ENCODE data around the gene CDYL2.
"Not testable (repeated sequence)": the region's sequence is repeated elsewhere in the genome, so short reads cannot be mapped to it uniquely, and the experiment has no call there.

The CDYL2 gene

DNA sequence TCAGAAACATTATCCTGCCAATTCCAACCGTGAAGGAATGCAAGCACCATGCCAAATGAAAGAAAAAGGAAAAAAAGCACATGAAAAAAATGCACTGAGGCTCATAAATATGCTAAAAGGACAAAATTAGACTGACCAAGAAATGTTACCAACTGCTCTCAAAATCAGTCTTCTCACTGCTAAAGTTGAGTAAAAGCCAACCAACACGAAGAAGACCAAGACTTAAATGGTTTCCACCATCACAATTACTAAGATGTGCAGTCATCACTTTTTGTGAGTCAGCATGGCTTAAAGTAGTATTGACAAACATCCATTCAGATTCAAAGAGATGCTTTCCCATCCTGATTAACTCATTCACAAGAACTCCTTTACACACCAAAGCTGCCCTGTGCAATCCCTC is 16.4 kb downstream of the CDYL2 start:
- no peak for TF ChIP-seq MYC (IDR thresholded peaks at IDR 0.05; ENCODE audit: low read depth, low read length)
- no peak for DNase-seq (ENCODE audit: low read depth)
- no peak overlapping the region for H3K4me3 ChIP-seq (ENCODE audit: low read depth, low read length)

GRCh38 chr16:80786561-80786960 is 17.8 kb downstream of the CDYL2 start:
- H3K4me3 ChIP-seq (ENCODE audit: low read depth, low read length); DNase-seq (ENCODE audit: low read depth): not testable (repeated sequence)

DNA sequence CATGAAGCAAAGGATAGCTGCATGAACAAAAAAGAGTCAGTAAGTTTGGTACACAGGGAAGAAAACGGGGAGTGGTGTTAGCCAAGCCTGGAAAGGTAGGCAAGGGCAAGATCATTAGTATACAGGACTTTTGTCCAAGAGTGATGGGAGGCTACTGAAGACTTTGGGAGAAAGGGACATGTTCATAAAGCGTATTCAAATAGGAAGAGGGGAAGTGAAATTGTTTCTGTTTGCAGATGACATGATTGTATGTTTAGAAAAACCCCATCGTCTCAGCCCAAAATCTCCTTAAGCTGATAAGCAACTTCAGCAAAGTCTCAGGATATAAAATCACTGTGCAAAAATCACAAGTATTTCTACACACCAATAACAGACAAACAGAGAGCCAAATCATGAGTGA is 19.4 kb downstream of the CDYL2 start:
- TF ChIP-seq MYC (IDR thresholded peaks at IDR 0.05; ENCODE audit: low read depth, low read length), result no peak
- no peak for TF ChIP-seq POLR2A (IDR thresholded peaks at IDR 0.05; ENCODE audit: extremely low read depth, insufficient read length)
- TF ChIP-seq MAX (IDR thresholded peaks at IDR 0.05; ENCODE audit: low read depth, low read length), result no peak
- TF ChIP-seq, protein P1, sequence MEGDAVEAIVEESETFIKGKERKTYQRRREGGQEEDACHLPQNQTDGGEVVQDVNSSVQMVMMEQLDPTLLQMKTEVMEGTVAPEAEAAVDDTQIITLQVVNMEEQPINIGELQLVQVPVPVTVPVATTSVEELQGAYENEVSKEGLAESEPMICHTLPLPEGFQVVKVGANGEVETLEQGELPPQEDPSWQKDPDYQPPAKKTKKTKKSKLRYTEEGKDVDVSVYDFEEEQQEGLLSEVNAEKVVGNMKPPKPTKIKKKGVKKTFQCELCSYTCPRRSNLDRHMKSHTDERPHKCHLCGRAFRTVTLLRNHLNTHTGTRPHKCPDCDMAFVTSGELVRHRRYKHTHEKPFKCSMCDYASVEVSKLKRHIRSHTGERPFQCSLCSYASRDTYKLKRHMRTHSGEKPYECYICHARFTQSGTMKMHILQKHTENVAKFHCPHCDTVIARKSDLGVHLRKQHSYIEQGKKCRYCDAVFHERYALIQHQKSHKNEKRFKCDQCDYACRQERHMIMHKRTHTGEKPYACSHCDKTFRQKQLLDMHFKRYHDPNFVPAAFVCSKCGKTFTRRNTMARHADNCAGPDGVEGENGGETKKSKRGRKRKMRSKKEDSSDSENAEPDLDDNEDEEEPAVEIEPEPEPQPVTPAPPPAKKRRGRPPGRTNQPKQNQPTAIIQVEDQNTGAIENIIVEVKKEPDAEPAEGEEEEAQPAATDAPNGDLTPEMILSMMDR (IDR thresholded peaks at IDR 0.05; ENCODE audit: low read depth, low read length), result no peak
- DNase-seq (ENCODE audit: low read depth), result no peak

GRCh38 chr16:80778703-80779102 is 25.7 kb downstream of the CDYL2 start:
- DNase-seq (ENCODE audit: low read depth), result no peak
- no peak for TF ChIP-seq MYC (IDR thresholded peaks at IDR 0.05; ENCODE audit: low read depth, low read length)
- no peak for TF ChIP-seq MAX (IDR thresholded peaks at IDR 0.05; ENCODE audit: low read depth, low read length)
- TF ChIP-seq, protein P1 (IDR thresholded peaks at IDR 0.05; ENCODE audit: low read depth, low read length), result no peak
- no peak for TF ChIP-seq POLR2A (IDR thresholded peaks at IDR 0.05; ENCODE audit: extremely low read depth, insufficient read length)
- no peak overlapping the region for H3K4me3 ChIP-seq (ENCODE audit: low read depth, low read length)

More for the DNA sequence above, 19.4 kb downstream of the CDYL2 start:
- H3K4me3 ChIP-seq (ENCODE audit: low read depth, low read length), result no peak overlapping the region

DNA sequence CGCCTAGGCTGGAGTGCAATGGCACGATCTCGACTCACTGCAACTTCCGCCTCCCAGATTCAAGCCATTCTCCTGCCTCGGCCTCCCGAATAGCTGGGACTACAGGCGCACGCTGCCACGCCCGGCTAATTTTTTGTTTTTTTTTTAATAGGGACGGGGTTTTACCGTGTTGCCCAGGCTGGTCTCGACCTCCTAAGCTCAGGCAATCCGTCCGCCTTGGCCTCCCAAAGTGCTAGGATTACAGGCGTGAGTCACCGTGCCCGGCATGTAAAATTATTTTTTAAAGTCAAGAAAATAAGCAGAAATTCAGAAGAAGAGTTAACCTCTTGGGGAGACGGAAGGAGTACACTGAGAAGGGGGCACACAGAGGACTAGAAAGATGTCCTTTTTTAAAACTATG is 27.5 kb downstream of the CDYL2 start:
- H3K4me3 ChIP-seq (ENCODE audit: low read depth, low read length), result no peak overlapping the region
- TF ChIP-seq POLR2A (IDR thresholded peaks at IDR 0.05; ENCODE audit: extremely low read depth, insufficient read length), result no peak
- no peak for TF ChIP-seq MYC (IDR thresholded peaks at IDR 0.05; ENCODE audit: low read depth, low read length)
- TF ChIP-seq MAX (IDR thresholded peaks at IDR 0.05; ENCODE audit: low read depth, low read length), result no peak
- TF ChIP-seq, protein P1 (IDR thresholded peaks at IDR 0.05; ENCODE audit: low read depth, low read length), result no peak
- DNase-seq (ENCODE audit: low read depth), result no peak

DNA sequence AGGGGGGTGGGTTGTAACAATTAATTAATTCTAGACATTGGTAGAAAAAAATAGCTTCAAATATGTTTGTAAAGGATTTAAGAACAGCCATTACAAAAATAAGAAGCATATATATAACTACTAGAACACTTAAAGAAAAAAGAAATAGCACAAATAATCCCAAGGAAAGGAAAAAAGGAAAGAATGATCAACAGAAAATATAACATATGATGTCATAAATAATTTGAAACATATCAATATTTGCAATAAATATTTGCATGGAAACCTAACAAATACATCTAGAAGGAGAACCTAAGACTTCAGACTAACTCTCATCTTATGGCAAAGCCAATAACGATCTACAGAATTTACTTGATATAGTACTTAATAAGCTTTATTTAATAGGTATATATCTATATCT is 28.9 kb downstream of the CDYL2 start:
- TF ChIP-seq MYC (IDR thresholded peaks at IDR 0.05; ENCODE audit: low read depth, low read length), result no peak
- TF ChIP-seq MAX (IDR thresholded peaks at IDR 0.05; ENCODE audit: low read depth, low read length), result no peak
- TF ChIP-seq, protein P1 (IDR thresholded peaks at IDR 0.05; ENCODE audit: low read depth, low read length), result no peak
- TF ChIP-seq POLR2A (IDR thresholded peaks at IDR 0.05; ENCODE audit: extremely low read depth, insufficient read length), result no peak
- no peak overlapping the region for H3K4me3 ChIP-seq (ENCODE audit: low read depth, low read length)
- DNase-seq (ENCODE audit: low read depth), result no peak

- TF ChIP-seq, protein P1 (IDR thresholded peaks at IDR 0.05; ENCODE audit: low read depth, low read length), result no peak
- TF ChIP-seq MYC (IDR thresholded peaks at IDR 0.05; ENCODE audit: low read depth, low read length) (no peak), POLR2A (IDR thresholded peaks at IDR 0.05; ENCODE audit: extremely low read depth, insufficient read length) (no peak), MAX (IDR thresholded peaks at IDR 0.05; ENCODE audit: low read depth, low read length) (no peak)
- no peak overlapping the region for H3K4me3 ChIP-seq (ENCODE audit: low read depth, low read length)
- no peak for DNase-seq (ENCODE audit: low read depth)
These were observed 37.6 kb downstream of the CDYL2 start for GRCh38 chr16:80766798-80767197.

Measured in NB4 (cell line).